ENCODE results near the gene KRTAP5-10. TPM values are rescaled to one million over a fixed set of nuclear protein-coding genes. Genes with fewer than 3 reads are reported as not detected.

Gene KRTAP5-10
- total RNA-seq, 1 donor from 2014 or later = not detected

DNA sequence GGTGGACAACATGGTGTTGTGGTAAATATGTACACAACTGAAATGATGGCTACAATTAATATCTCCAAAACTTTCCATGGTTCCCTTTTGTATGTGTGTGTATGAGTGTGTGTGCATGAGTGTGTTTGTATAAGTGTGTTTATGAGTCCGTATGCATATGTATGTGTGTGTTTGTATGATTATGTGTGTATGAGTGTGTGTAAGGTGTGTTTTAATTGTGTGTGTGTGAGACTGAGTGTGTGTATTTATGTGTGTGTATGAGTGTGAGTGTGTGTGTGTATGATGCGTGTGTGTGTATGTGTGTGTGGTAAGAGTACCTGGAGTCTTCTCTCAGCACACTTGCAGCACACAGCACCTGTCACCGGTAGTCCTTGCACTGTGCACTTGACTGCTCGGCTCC, 9.3 kb upstream of the KRTAP5-10 start:
- peaks cover 14% of the 10 kb centered on the region for H3K9me3 Mint-ChIP-seq
- H3K4me1 ChIP-seq = no peaks in the 10 kb centered on the region

DNA sequence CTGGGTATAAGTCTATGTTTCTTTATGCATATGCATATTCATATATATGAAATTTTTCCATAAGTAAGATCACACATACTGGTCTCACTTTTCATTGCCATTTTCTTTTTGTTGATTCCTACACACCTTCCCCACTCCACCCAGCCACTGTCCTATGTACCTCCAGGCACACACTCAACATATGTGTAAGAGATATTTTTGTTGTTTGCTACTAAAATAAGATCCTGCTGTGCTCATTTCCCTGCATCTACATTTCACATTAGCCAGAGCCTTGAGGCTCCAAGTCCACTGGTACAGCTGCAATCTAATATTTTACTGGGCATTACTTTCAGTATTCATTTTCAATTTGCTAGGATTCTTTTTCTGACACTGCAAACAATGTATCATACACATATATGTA, 8.1 kb upstream of the KRTAP5-10 start:
- Mint-ChIP-seq H3K27ac (no peak overlapping the region), H3K4me1 (no peaks in the 10 kb centered on the region), H3K9me3 (peaks cover 14% of the 10 kb centered on the region), H3K36me3 (no peaks in the 10 kb centered on the region), H3K27me3 (ENCODE audit: insufficient read depth, low read depth) (no peaks in the 10 kb centered on the region), H3K4me3 (no peak overlapping the region)
- no peak overlapping the region for H3K4me3 ChIP-seq
- H2AFZ ChIP-seq (replicated peaks) = no peak overlapping the region
- no peaks in the 10 kb centered on the region for H3K4me1 ChIP-seq
- no peak overlapping the region for H3K4me2 ChIP-seq
- H3K79me2 ChIP-seq (ENCODE audit: low read depth) = no peaks in the 10 kb centered on the region
- no peaks in the 10 kb centered on the region for H4K20me1 ChIP-seq (ENCODE audit: low read depth)
- DNase-seq (ENCODE audit: low spot score) = no peak
- H3K27ac ChIP-seq = no peak overlapping the region
- no peaks in the 10 kb centered on the region for H3K27me3 ChIP-seq
- H3F3A ChIP-seq (ENCODE audit: low read depth) = no peaks in the 10 kb centered on the region
- TF ChIP-seq, protein P1, sequence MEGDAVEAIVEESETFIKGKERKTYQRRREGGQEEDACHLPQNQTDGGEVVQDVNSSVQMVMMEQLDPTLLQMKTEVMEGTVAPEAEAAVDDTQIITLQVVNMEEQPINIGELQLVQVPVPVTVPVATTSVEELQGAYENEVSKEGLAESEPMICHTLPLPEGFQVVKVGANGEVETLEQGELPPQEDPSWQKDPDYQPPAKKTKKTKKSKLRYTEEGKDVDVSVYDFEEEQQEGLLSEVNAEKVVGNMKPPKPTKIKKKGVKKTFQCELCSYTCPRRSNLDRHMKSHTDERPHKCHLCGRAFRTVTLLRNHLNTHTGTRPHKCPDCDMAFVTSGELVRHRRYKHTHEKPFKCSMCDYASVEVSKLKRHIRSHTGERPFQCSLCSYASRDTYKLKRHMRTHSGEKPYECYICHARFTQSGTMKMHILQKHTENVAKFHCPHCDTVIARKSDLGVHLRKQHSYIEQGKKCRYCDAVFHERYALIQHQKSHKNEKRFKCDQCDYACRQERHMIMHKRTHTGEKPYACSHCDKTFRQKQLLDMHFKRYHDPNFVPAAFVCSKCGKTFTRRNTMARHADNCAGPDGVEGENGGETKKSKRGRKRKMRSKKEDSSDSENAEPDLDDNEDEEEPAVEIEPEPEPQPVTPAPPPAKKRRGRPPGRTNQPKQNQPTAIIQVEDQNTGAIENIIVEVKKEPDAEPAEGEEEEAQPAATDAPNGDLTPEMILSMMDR (IDR thresholded peaks at IDR 0.05) = no peak
- TF ChIP-seq EZH2phosphoT487 (IDR thresholded peaks at IDR 0.05) (no peak), EZH2 (IDR thresholded peaks at IDR 0.05) (no peak)
- no peaks in the 10 kb centered on the region for H3K9me3 ChIP-seq (ENCODE audit: low read depth)
- no peak overlapping the region for H3K9ac ChIP-seq
- no peaks in the 10 kb centered on the region for H3K36me3 ChIP-seq

More for the DNA sequence above, 9.3 kb upstream of the KRTAP5-10 start:
- Histone ChIP-seq H3K27me3 (no peaks in the 10 kb centered on the region), H3K9ac (no peak overlapping the region), H3K9me3 (ENCODE audit: low read depth) (no peaks in the 10 kb centered on the region), H2AFZ (replicated peaks) (no peak overlapping the region), H3K36me3 (no peaks in the 10 kb centered on the region), H3F3A (ENCODE audit: low read depth) (no peaks in the 10 kb centered on the region), H4K20me1 (ENCODE audit: low read depth) (no peaks in the 10 kb centered on the region), H3K27ac (no peak overlapping the region), H3K4me2 (no peak overlapping the region), H3K79me2 (ENCODE audit: low read depth) (no peaks in the 10 kb centered on the region), H3K4me3 (no peak overlapping the region)
- no peaks in the 10 kb centered on the region for H3K27me3 Mint-ChIP-seq (ENCODE audit: insufficient read depth, low read depth)
- no peak for DNase-seq (ENCODE audit: low spot score)
- no peaks in the 10 kb centered on the region for H3K4me1 Mint-ChIP-seq
- no peak overlapping the region for H3K27ac Mint-ChIP-seq
- TF ChIP-seq, protein P1 (IDR thresholded peaks at IDR 0.05) = no peak
- no peak for TF ChIP-seq EZH2phosphoT487 (IDR thresholded peaks at IDR 0.05)
- TF ChIP-seq EZH2 (IDR thresholded peaks at IDR 0.05) = no peak
- H3K36me3 Mint-ChIP-seq = no peaks in the 10 kb centered on the region
- no peak overlapping the region for H3K4me3 Mint-ChIP-seq

DNA sequence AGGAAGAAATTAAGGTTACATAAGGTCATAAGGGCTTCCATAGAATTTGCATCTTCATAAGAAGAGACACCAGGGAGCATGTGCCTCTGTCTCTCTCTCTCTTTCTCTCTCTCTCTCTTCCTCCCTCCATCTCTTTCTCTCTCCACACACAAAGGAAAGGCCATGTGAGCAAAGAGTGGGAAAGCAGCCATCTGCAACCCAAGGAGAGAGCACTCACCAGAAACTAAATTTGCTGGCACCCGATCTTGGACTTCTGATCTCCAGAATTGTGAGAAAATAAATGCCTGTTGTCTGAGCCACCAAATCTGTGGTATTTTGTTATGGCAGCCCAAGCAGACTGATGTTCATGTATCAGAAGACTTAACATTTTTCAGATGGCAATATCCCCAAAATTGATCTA, 6.4 kb upstream of the KRTAP5-10 start:
- TF ChIP-seq, protein P1 (IDR thresholded peaks at IDR 0.05) = no peak
- no peak for TF ChIP-seq EZH2phosphoT487 (IDR thresholded peaks at IDR 0.05)
- no peak for TF ChIP-seq EZH2 (IDR thresholded peaks at IDR 0.05)

More for the DNA sequence above, 6.4 kb upstream of the KRTAP5-10 start:
- no peak for DNase-seq (ENCODE audit: low spot score)
- Histone ChIP-seq H4K20me1 (ENCODE audit: low read depth) (no peaks in the 10 kb centered on the region), H3K27me3 (no peaks in the 10 kb centered on the region), H3K4me1 (no peaks in the 10 kb centered on the region), H3K9ac (no peak overlapping the region), H3K4me2 (no peak overlapping the region), H3K9me3 (ENCODE audit: low read depth) (no peaks in the 10 kb centered on the region), H2AFZ (replicated peaks) (no peak overlapping the region), H3K79me2 (ENCODE audit: low read depth) (no peaks in the 10 kb centered on the region), H3K36me3 (no peaks in the 10 kb centered on the region), H3K4me3 (no peak overlapping the region), H3K27ac (no peak overlapping the region), H3F3A (ENCODE audit: low read depth) (no peaks in the 10 kb centered on the region)
- Mint-ChIP-seq H3K27me3 (ENCODE audit: insufficient read depth, low read depth) (peaks cover 4% of the 10 kb centered on the region), H3K36me3 (no peaks in the 10 kb centered on the region), H3K27ac (no peak overlapping the region), H3K4me1 (no peaks in the 10 kb centered on the region), H3K9me3 (peaks cover 14% of the 10 kb centered on the region), H3K4me3 (no peak overlapping the region)
